Thoracic aorta (tissue), 2 donors: Measurements from ENCODE around the gene RORC. TPM values are rescaled to one million over a fixed set of nuclear protein-coding genes. Genes with fewer than 3 reads are reported as not detected.

Experiments
- ATAC-seq: fragments of 150-250 bp; one replicate; pipeline ENCODE4 v1.8.0; 2017; ENCODE audit warnings: low read depth; ENCODE audit not compliant: insufficient number of reproducible peaks, low FRiP score
- DNase-seq: peaks from one replicate; pipeline ENCODE4 v3.0.0-alpha.2; 2020; ENCODE audit warnings: low spot score
- H3K27ac ChIP-seq, 2 donors: fragments of 200-600 bp; sonication (generic); 1 replicate in 1 of 2; 2 replicates in 1 of 2; pipeline ENCODE4 v1.5.1; 2016; ENCODE audit warnings: mild to moderate bottlenecking in 2 of 2, moderate library complexity in 2 of 2
- H3K27me3 ChIP-seq: fragments of 200-600 bp; sonication (generic); replicated peaks from 2 replicates; pipeline ENCODE4 v1.6.0; 2016; ENCODE audit warnings: mild to moderate bottlenecking; ENCODE audit not compliant: insufficient read depth
- H3K36me3 ChIP-seq: fragments of 200-600 bp; sonication (generic); one replicate; pipeline ENCODE4 v1.5.1; 2016
- H3K4me1 ChIP-seq, 2 donors: fragments of 200-600 bp; sonication (generic); 1 replicate in 1 of 2; 2 replicates in 1 of 2; pipeline versions ENCODE4 v1.5.1 to v1.6.0; 2016; ENCODE audit warnings: low read depth in 2 of 2, mild to moderate bottlenecking in 1 of 2; ENCODE audit not compliant: control insufficient read depth in 1 of 2
- H3K4me3 ChIP-seq: fragments of 200-600 bp; sonication (generic); 2 replicates; pipeline ENCODE4 v1.5.1; 2016; ENCODE audit warnings: mild to moderate bottlenecking
- H3K9me3 ChIP-seq: fragments of 200-600 bp; sonication (generic); 2 replicates; pipeline ENCODE4 v1.5.1; 2016
- CTCF ChIP-seq: fragments of 200-600 bp; sonication (generic); IDR thresholded peaks from one replicate; pipeline ENCODE4 v1.5.1; 2019; ENCODE audit warnings: antibody characterized with exemption
- total RNA-seq, 2 donors: library from RNA; depleted of rRNA; stranded (reverse); fragments of >200 nt; gene quantifications; one replicate each; pipeline versions ENCODE4 v1.1.0 to v1.2.3, GENCODE V29; 2016

Gene RORC
- total RNA-seq, 2 donors from 2014 or later = not detected

GRCh38 chr1:151867765-151868411, 36.3 kb upstream of the RORC start:
- no peaks in the 10 kb centered on the region for H3K4me1 ChIP-seq
- no peak for TF ChIP-seq CTCF
- peak; percentile 36 for ATAC-seq
- no peak overlapping the region for H3K27ac ChIP-seq
- H3K36me3 ChIP-seq = no peaks in the 10 kb centered on the region
- H3K4me3 ChIP-seq = no peak overlapping the region
- no peaks in the 10 kb centered on the region for H3K27me3 ChIP-seq
- H3K9me3 ChIP-seq = no peaks in the 10 kb centered on the region
- no peak for DNase-seq

GRCh38 chr1:151867321-151867720, 35.7 kb upstream of the RORC start:
- no peaks in the 10 kb centered on the region for H3K9me3 ChIP-seq
- no peak overlapping the region for H3K4me3 ChIP-seq
- ATAC-seq = no peak
- no peaks in the 10 kb centered on the region for H3K36me3 ChIP-seq
- H3K27ac ChIP-seq = no peak overlapping the region
- TF ChIP-seq CTCF = no peak
- H3K27me3 ChIP-seq = no peaks in the 10 kb centered on the region
- DNase-seq = no peak
- no peaks in the 10 kb centered on the region for H3K4me1 ChIP-seq

- no peaks in the 10 kb centered on the region for H3K36me3 ChIP-seq
- H3K27me3 ChIP-seq = no peaks in the 10 kb centered on the region
- no peak for TF ChIP-seq CTCF
- no peaks in the 10 kb centered on the region for H3K4me1 ChIP-seq
- H3K27ac ChIP-seq = no peak overlapping the region
- H3K4me3 ChIP-seq = no peak overlapping the region
- no peaks in the 10 kb centered on the region for H3K9me3 ChIP-seq
- no peak for DNase-seq
- ATAC-seq = no peak
Observed at GRCh38 chr1:151864411-151864810, 32.8 kb upstream of the RORC start.

GRCh38 chr1:151862604-151863003, 31.0 kb upstream of the RORC start:
- no peak for DNase-seq
- H3K36me3 ChIP-seq = no peaks in the 10 kb centered on the region
- H3K27ac ChIP-seq = no peak overlapping the region
- H3K27me3 ChIP-seq = no peaks in the 10 kb centered on the region
- ATAC-seq = no peak
- no peaks in the 10 kb centered on the region for H3K9me3 ChIP-seq
- H3K4me3 ChIP-seq = no peak overlapping the region
- H3K4me1 ChIP-seq = no peaks in the 10 kb centered on the region
- TF ChIP-seq CTCF = no peak

- peaks cover 0 to 7% of the 10 kb centered on the region in 2 donors for H3K4me1 ChIP-seq
- ATAC-seq = no peak
- no peak for TF ChIP-seq CTCF
- no peak overlapping the region for H3K4me3 ChIP-seq
- no peak overlapping the region for H3K27ac ChIP-seq
- H3K36me3 ChIP-seq = no peaks in the 10 kb centered on the region
- no peak for DNase-seq
- no peaks in the 10 kb centered on the region for H3K9me3 ChIP-seq
- no peaks in the 10 kb centered on the region for H3K27me3 ChIP-seq
Observed at GRCh38 chr1:151860504-151861187, 29.0 kb upstream of the RORC start.
